DMS79 (cell line): ENCODE results near the gene EIF1B.

Source experiments
- DNase-seq: peaks from one replicate; lab custom pipeline; 2025; lab: John Stamatoyannopoulos, UW

Gene EIF1B

DNA sequence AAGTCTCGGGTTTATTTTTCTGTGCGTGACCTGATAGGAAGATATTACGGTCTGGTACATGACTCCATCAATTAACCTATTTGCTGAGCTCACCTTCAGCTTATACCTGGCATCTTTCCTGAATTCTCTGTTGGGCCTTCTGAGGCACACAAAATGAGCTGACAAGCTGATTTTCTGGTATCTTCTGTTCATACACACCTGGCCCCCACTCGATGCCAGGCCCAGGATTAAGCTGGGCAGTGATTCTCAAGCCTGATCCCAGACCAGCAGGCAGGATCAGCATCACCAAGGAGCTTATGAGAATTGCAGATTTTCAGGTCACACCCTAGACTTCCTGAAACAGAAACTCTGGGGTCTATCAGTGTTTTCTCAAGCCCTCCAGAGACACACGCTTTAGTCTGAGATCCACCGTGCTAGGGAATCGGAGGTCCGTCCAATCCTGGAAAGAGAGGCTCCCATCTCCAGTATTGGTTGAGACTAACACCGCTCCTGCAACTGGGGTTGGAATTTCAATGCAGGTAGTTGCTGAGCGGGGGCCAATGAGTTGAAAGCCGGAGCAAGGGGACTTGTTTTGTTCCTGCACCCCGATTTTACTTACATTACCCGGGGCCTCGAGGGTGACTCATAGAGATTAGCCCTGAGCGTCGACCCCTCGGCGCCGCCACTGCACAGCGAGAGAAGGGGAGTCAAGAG lies 636 bp upstream of the EIF1B start:
- DNase-seq = no peak

DNA sequence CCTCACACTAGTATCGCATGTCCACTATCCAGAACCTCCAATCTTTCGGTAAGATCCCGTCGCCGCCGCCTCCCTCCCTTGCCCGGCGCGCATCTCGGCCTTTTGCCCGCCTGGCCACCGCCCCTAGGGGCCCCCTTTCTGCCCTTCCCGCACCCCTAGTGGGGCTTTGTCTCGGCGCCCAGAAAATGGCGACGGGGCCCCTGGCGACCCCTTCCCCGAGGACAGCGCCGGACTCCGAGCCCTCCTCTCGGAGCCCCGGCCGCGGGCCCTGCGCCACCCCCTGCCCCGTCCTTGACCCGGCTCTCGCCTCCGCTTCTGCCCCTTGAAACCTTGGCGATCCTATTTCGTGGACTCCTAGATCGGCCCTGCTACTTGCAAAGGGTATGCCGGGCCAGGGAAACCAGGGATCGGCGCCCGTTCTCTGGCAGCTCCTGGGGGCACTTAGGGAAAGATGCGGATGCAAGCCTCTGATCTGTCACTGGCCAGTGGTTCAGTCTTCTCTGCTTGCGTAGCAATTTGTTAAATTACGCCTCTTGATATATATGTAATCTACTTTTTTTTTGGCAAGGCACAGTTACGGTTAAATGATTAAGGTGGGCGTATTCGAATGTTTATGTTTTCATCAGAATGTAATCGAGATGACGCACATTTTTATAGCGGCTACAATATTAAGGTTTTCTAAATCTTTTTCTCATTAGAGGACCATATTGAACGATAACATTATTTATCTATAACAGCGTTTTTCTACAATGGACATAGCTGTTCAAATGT lies 603 bp downstream of the EIF1B start:
- no peak for DNase-seq

DNA sequence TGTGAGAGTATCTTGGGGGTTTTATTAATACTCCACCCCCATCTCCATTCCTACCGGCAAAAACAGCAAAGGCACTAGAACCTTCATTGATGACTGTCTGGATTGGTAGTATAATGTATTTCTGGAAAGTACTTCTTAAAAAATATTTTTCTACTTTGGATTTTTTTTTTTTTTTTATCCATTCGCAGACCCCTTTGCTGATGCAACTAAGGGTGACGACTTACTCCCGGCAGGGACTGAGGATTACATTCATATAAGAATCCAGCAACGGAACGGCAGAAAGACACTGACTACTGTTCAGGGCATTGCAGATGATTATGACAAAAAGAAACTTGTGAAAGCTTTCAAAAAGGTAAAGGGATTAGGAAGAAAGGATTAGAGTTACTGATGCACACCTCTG lies 1.2 kb downstream of the EIF1B start:
- DNase-seq = no peak

DNA sequence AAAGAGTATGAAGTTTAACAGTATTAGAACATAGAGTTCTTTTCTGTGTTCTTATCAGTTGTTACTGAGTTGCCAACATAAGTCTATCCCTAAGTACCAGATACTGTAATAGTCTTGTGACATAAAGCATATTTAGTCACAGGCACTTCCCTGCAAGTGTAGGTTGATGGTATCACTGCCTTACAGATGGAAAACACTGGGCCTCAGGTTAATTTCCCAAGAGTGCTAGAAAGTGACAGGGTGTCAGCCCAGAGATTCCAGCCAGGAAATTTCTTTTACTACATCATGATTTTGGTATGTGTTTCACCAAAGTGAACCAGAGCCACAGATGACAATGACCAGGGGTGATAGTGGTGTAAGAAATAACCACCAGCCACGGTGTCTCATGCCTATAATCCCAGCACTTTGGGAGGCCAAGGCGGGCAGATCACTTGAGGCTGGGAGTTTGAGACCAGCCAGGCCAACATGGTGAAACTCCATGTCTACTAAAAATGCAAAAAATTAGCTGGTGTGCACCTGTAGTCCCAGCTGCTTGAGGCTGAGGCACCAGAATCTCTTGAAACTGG lies 3.2 kb downstream of the EIF1B start:
- DNase-seq = no peak

DNA sequence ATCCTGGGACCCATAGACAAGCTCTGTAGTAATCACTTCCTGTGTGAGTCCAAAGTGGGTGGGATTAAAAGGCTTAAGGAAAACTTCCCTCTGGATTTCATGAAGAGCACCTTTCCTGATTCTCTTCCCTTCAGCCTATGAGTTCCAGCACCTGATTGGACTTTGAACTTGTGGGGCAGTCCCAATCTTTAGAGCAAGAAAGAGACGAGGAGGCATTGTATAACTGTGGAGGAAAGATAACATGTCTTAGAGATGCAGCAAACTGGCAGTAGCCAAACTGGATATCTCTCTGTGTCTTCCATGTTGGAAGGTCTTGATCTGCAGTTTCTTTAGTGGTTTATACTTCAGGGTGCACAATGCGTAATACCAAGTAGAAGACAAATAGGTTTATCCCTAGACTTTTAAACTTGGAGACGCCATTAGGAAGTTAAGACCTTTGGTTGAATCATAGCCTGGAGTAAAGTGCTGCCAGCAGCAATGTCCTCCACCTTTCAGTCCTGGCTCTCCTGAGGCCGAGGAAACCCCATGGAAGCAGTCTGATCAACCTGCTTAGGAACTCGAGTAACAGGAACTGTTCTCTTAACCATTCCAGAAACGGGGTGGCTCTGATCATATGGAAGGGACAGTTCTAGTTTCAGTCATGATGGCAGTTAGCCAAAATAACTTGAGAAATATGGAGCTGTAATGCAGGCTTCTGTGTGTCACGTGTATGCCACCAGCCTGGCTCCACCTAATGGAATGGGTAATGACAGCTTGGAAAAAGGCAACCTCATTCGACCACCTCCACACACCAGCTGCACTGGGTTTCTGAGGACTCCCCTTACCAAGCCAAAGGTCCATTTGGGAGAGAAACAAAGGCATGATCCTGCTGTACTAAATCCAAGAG lies 4.7 kb downstream of the EIF1B start:
- DNase-seq = no peak

DNA sequence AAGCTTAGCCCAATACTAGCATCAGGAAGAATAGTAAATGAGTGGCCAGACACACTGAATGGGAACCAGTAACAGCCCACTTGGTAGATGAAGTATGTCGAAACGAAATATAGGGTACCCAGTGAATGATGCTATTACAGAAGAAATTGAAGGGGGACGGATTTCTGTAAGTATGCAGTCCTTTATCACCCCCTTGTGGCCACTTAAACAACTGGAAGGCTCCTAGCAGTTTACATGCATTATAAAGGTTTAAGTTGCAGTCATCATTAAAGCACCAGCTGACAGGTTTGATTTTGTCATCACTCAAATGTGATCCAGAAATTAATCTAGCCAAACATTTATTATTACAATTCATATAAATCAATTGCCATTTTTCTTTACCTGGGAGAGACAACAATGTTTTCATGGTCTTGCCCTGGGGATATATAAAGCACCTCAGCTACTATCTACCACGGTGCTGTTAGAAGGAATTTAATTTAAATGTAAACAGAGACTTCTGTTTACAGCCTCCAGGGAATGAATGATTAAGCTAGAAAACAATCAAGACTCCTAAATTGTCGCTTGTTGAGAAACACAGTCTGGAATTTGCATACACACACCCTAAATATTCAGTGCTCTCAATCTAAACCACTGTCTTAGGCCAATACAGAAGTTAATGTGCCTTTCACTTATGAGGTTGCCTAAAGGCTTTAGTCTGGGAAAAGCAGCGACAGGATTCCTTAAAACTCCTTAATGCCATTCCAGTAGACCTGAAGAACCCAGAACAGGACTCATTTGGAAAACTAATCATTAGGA lies 7.8 kb downstream of the EIF1B start:
- no peak for DNase-seq

DNA sequence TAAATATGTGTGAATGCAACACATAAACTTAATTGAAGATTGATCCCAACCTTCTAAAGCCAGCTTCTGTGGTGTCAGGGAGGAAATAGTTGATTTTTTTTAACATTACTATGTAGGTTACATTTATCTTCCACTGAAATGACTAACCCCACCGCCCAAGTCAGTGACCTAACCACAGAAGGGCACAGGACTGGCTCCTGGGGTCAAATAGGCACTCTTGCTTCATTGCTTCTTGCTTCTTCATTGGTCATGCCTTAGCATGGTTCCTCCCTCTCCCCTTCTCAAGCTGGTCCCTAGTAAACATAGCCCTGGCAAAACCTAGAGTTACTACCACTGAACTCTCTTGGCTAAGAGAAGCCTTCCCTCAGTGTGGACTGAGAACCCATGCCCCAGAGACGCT lies 12.3 kb downstream of the EIF1B start:
- no peak for DNase-seq

DNA sequence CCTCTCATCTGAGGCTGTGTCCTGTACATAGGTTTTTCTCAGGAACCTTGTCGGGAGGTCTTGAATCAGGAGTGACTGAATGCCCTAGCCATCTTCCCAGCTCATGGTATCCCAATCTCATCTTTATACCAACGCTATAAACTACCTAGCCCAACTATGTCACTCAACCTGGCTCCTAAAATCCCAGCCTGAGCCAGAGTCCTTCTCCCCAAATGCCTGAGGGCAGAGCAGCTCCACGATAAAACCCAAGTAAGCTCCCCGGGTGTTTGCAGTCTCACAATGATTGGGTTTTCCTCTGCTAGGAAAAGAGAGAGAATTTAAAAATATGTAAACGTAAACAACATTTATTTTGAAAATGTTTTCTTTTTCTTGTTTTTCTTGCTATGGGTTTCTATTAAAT lies 14.4 kb downstream of the EIF1B start:
- DNase-seq = no peak

DNA sequence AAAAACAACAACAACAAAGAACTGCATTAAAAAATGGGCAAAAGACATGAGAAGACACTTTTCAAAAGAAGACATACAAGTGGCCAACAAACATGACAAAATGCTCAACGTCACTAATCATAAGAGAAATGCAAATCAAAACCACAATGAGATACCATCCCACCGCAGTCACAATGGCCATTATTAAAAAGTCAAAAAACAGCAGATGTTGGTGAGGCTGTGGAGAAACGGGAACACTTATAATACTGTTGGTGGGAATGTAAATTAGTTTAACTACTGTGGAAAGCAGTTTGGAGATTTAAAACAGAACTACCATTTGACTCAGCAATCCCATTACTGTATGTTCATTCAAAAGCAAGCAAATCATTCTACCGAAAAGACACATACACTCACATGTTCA lies 15.1 kb downstream of the EIF1B start:
- no peak for DNase-seq

DNA sequence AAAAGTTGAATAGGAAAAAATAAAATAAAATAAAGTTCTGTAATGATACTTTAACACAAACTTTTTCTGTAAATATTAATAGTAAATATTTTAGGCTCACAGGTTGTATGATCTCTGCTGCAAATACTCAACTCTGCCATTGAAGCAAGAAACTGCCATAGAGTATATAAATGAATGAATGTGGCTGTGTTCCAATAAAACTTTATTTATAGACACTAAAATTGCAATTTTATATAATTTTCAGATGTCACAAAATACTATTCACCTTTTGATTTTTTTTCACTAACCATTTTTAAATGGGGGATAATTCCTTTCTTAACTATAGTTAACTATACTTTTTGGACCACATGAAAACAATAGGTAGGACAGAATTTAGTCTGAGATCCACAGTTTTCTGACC lies 16.0 kb downstream of the EIF1B start:
- DNase-seq = no peak

DNA sequence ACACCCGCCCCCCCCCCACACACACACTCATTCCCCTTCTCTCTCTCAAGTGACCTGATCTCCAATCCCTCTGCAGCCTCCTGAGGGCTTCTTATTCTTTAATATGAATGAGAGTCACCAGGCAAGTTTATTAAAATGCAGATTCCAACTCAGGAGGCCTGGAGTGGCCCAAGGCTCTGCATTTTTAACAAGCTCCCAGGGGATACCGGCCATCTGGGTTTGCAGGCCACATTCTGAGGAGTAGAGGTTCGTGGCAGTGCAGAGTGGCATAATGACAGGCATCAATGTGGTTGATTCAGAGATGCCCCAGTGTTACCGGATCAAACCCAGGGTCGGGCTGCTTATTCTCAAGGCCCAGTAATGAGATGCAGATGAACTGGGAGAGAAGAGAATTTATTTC lies 18.9 kb downstream of the EIF1B start:
- no peak for DNase-seq

DNA sequence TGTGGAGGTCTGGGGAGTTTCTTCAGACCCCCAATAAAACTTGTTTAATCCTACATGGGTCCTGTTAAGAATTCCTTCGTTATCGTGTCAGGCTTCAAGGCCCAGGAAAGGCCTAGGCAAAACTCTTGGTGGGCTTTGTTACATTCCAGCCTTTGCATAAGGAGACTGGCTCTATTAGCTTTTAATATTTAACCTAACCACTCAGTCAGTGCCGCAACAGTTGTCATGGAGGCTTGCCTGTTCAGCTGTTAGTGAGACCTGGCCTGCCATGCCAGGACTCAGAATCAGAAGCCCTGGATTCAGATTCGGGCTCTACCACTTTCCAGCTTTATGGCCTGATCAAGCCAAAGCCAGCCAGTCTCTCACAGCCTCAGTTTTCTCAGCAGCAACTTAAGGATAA lies 19.6 kb downstream of the EIF1B start:
- DNase-seq = no peak

DNA sequence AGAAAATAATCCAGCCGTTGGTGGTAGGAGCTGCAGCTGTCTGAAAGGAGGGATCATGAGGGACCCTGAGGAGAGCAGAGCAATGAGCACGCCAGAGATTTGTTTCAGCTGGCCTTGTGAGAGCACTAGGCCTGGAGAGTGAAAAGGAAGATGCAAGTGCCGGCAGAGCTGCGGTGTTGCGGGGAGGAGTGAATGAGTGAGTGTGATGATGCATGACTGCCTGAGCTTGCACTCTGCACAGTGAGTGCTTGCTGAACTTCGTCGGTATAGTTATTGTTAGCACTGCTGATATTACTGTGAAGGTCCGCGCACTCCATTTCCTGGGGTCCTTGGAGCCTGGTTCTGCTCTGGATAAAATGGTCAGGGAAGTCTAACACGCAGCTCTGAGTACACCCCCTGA lies 23.2 kb downstream of the EIF1B start:
- DNase-seq = no peak

DNA sequence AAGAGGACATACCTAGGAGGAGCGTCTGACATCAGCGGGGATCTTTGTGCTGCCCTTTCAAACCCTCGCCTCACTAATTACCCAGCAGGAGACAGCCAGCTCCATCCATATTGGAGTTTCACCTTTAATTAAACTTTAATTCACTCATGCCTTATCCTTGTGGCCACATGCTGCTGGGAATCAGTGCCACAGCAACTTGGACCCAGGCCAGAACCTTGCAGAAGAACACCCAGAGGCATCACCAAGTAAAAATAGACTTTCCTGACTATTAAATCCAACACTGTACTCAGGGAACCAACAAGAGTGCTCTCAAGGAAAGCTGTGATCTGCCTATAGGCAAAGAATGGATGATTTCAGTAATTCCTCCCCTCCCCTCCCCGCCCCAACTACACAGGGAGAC lies 23.9 kb downstream of the EIF1B start:
- no peak for DNase-seq

DNA sequence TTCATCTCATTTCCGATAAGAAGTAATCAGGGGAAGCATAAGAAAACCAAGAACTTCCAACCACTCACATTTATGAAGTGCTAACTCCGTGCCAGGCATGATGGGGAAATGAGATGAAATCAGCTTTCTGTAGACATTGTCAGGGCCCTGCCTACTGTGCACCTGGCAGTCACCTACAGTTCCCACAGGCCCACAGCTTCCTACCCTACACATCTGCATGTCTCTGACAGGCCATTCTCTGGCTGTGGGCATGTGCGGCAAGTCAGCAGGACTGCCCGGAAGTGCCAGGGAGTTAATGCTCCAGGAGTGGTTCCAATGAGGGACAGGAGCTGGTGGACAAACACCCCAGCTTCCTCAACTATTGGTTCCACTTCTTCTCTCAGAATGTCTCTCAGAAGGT lies 24.3 kb downstream of the EIF1B start:
- no peak for DNase-seq

DNA sequence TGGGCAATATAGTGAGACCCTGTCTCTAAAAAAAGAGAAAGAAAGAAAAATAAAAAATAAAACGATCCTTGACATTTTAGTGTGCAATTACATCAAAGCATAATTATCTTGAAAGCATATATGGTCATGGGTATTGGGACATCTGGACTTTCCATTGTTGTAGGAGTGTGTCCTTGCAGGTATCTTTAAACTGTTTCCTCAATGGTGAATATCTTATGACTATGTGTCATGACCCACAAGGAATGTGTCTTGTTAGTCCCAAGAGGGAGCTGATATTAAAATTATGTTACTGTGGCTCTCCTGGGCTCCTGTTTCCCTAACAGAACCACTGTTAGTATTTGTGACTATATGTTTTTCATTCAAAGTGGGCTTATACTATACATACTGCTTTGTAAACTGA lies 26.6 kb downstream of the EIF1B start:
- no peak for DNase-seq

DNA sequence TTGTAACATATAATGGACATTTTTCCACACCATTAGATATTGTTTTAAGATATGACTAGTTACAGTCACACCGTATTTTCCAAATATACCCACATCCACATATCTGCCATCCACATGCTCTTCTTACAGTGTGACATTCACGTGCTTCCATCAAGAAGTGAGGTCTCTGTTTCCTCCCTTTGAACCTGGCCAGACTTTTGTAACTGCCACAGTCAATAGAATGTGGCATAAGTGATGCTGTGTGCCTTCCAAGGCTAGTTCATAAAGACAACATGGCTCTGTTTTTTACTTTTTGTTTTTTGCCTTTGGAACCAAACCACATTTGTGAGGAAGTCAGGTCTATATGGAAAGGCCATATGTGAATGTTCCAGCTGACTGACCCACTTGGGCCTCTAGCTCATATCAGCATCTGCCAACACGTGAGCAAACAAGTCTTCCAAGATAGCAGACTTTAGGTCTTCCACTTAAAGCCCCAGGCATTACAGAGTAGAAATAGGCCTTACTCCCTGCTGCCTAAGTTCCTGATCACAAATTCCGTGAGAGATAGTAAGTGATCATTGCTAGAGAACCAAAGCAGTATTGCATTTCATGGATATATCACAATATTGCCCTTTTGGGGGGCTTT lies 27.1 kb downstream of the EIF1B start:
- DNase-seq = no peak

DNA sequence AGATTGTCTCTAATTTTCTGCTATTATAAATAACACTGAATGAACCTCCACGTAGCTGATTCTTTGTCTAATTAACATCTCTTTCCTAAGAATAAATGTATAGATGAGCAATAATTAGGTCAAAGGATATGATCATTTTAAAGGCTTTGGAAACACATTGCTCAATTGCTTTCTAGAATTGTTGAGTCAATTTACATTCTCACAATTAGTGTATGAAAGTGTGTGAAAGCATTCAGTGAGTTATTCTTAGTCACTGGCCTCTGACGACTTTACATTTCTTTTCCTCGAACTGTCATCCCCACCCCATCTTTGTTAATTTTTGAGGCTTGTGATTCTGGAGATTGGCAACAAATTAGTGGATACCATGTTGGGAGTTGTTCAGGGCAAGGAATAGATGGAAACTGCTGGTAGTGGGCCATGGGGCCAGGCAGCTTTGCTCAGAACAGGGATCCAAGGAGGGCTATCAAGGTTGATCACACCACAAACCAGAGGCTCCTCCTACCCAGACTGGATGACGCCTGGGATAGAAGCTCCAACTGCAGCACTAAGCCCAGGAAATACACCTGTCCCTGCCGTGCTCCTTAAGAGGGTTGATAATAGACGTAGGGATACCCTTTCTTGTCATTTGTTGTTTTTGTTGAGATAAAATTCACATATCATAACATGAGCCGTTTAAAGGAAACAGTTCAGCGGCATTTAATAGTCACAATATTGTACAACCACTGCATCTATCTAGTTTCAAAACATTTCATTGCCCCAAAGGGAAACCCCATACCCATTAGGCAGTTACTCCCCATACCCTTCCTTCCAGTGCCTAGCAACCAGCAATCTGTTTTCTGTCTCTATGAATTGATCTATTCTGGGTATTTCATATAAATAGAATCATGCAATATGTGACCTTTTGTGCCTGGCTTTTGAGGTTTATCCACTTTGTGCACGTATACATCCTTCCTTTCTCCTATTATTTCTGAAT lies 27.9 kb downstream of the EIF1B start:
- DNase-seq = no peak

DNA sequence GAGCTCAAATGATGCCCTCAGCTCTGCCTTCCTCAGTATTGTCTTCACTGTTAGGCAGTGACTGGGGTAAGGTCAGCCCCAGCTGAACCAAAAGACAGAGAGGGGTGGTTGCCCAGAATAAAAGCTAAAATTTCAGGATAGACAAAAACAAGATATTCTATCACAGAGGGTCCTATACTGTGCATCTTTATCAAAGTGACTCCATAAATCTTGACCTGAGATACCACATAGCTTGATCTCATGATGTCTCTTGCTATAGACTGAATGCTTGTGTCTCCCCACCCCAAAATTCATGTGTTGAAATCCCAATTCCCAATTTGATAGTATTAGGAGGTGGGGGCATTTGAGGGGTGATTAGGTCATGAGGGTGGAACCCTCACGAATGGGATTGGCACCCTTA lies 30.4 kb downstream of the EIF1B start:
- DNase-seq = no peak

DNA sequence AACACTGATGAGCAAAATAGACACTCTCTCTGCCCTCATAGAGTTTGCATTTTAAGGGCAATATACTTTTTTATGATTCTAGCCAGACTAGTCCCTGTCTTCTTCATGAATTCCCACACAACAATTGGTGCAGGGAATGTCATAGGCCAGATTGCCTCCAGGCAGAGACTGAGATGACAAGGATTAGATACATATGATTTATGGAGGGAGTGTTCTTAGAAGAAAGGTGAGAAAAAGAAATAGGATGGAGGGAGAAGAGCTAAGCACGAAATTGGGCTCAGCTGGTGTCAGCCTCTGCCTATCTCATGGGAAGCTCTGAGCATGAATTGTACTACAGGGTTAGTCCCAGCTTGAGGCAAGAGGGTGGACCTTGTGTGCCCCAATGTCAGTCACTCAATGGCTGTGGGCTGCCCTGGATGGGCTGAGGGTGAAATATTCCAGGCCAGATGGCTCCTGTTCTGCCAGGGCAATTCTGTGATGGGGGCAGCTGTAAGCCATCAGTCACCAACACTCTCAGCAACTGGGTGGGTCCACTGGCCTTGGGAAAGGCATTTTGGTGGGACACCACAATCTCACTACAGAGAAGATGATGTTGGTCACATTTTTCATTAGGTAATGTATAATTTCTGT lies 31.1 kb downstream of the EIF1B start:
- no peak for DNase-seq
